Adrenal gland (tissue), 12 donors: ENCODE measurements around the gene PCGF2. TPM values are rescaled to one million over a fixed set of nuclear protein-coding genes. Genes with fewer than 3 reads are reported as not detected.
A peak's percentile ranks its signal among the peaks of the same experiment; 100 is the strongest.
"Not testable (repeated sequence)": the region's sequence is repeated elsewhere in the genome, so short reads cannot be mapped to it uniquely, and the experiment has no call there.

Source experiments
- DNase-seq, 7 donors: peaks; one replicate each; pipeline ENCODE4 v3.0.0-alpha.2; 2019 to 2020
- H3K27ac ChIP-seq, 5 donors: fragments of 200-600 bp; sonication (generic) in 4 of 5; 1 replicate in 3 of 5; 2 replicates in 2 of 5; pipeline versions ENCODE4 v1.5.1 to v1.8.0; 2016 to 2020; ENCODE audit warnings: mild to moderate bottlenecking in 1 of 5
- H3K27me3 ChIP-seq: fragments of 200-600 bp; 2 replicates; pipeline ENCODE4 v1.8.0; 2021
- H3K36me3 ChIP-seq, 2 donors: fragments of 200-600 bp; replicated peaks in 1 of 2; 1 replicate in 1 of 2; 2 replicates in 1 of 2; pipeline versions ENCODE4 v1.5.1 to v1.8.0; 2018 to 2022
- H3K4me1 ChIP-seq, 2 donors: fragments of 200-600 bp; replicated peaks in 1 of 2; 1 replicate in 1 of 2; 2 replicates in 1 of 2; pipeline versions ENCODE4 v1.5.1 to v1.8.0; 2018 to 2021
- H3K4me3 ChIP-seq, 4 donors: fragments of 200-600 bp; sonication (generic) in 3 of 4; one replicate each; pipeline ENCODE4 v1.5.1; 2016 to 2018
- H3K9me3 ChIP-seq, 3 donors: fragments of 200-600 bp; sonication (generic) in 1 of 3; replicated peaks in 1 of 3; 1 replicate in 2 of 3; 2 replicates in 1 of 3; pipeline versions ENCODE4 v1.5.1 to v1.8.0; 2016 to 2021
- POLR2A ChIP-seq, 2 donors: fragments of 450-650 bp; IDR thresholded peaks; one replicate each; pipeline ENCODE4 v1.6.1; 2017; ENCODE audit warnings: antibody characterized with exemption in 2 of 2, mild to moderate bottlenecking in 2 of 2, moderate library complexity in 1 of 2
- WGBS, 4 donors: extraction: QIAGEN DNeasy Blood & Tissue Kit in 2 of 4; methylation state at CpG; one replicate each; pipeline versions ENCODE4 v1.1.5 to v1.1.7; 2013 to 2017; 5-methylcytosine and 5-hydroxymethylcytosine counted together
- intact Hi-C, 2 donors: fragments of 100-400 bp; cut with DNase I; formaldehyde crosslinking; loops; one replicate each; pipeline versions ENCODE4 v1.14.1 to v1.15.0; 2022 to 2023
- polyA plus RNA-seq, 3 donors: library from polyadenylated mRNA; stranded (reverse); fragments of 200-250 nt in 2 of 3; fragments of 350-450 nt in 1 of 3; fragmentation: Illumina TruSeq in 1 of 3; extraction: RNeasy Lipid Tissue Mini Kit (QIAGEN cat#74804) in 1 of 3; gene quantifications; one replicate each; pipeline ENCODE4 v1.2.3, GENCODE V29; 2013 to 2014
- total RNA-seq, 9 donors: library from RNA; depleted of rRNA in 4 of 9; stranded (reverse); fragments of >200 nt in 4 of 9; fragments of 120-200 nt in 1 of 9; fragmentation: NEBNext Ultra II Directional in 1 of 9; extraction: Animal tissue kit (Norgen Biotek cat#: 25700) in 1 of 9; gene quantifications; one replicate each; pipeline versions ENCODE4 v1.1.0 to v1.2.4, GENCODE V29; 2013 to 2023
- TF ChIP-seq, protein P1 (sequence below), 6 experiments: fragments of 450-650 bp in 4 of 6; fragments of 200-600 bp in 2 of 6; sonication (generic) in 1 of 6; IDR thresholded peaks; 1 replicate in 5 of 6; 2 replicates in 1 of 6; pipeline versions ENCODE4 v1.5.1 to v1.8.0; 2016 to 2021; ENCODE audit warnings: antibody characterized with exemption in 6 of 6, mild to moderate bottlenecking in 2 of 6, moderate library complexity in 1 of 6
- donor health status: healthy with polysubstance abuse.
- donor health status: Bipolar disorder and iron deficiency.
- donor health status: DM: yes; HTN: yes; CAD: no.
- donor health status: DM: no; HTN: no; CAD: no.
- donor health status: DM: no; HTN: no; CAD: no.
- donor health status: DM: yes; HTN: yes; CAD: no.

The PCGF2 gene
- total and polyA plus RNA-seq, 12 donors: 7.4 to 233 (median 38.9) TPM

DNA sequence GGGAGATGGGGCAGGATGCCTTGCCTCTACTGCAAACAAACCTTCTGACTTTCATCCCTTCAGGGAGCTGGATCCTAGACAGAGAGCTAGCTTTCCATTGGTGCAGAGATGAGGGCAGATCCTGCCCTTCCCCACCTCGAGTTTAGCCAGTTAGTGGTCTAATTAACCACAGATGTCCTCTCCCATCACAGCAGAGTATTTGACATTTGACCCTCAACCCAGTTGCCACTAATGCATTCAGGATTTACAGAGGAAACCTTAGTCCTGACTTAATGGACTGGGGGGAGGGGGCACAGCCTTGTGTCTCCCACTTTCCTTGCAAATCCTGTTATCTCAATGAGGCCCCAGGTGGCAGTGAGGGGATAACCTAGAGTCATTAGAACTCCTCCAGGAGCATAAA, 41.0 kb upstream of the PCGF2 start:
- intact Hi-C loops: no loop called here
- Histone ChIP-seq H3K27me3 (no peaks in the 10 kb centered on the region), H3K27ac (no peak overlapping the region), H3K4me1 (peaks cover 7 to 32% of the 10 kb centered on the region in 2 donors), H3K36me3 (peaks cover 0 to 25% of the 10 kb centered on the region in 2 donors), H3K9me3 (no peaks in the 10 kb centered on the region), H3K4me3 (no peak overlapping the region)
- no peak for TF ChIP-seq POLR2A (IDR thresholded peaks at IDR 0.05)
- TF ChIP-seq, protein P1, sequence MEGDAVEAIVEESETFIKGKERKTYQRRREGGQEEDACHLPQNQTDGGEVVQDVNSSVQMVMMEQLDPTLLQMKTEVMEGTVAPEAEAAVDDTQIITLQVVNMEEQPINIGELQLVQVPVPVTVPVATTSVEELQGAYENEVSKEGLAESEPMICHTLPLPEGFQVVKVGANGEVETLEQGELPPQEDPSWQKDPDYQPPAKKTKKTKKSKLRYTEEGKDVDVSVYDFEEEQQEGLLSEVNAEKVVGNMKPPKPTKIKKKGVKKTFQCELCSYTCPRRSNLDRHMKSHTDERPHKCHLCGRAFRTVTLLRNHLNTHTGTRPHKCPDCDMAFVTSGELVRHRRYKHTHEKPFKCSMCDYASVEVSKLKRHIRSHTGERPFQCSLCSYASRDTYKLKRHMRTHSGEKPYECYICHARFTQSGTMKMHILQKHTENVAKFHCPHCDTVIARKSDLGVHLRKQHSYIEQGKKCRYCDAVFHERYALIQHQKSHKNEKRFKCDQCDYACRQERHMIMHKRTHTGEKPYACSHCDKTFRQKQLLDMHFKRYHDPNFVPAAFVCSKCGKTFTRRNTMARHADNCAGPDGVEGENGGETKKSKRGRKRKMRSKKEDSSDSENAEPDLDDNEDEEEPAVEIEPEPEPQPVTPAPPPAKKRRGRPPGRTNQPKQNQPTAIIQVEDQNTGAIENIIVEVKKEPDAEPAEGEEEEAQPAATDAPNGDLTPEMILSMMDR (IDR thresholded peaks at IDR 0.05): no peak
- DNase-seq: no peak
- 0 to 22% (median 4%) methylated on average over 1 of the region's 1 CpG for WGBS, 4 donors

DNA sequence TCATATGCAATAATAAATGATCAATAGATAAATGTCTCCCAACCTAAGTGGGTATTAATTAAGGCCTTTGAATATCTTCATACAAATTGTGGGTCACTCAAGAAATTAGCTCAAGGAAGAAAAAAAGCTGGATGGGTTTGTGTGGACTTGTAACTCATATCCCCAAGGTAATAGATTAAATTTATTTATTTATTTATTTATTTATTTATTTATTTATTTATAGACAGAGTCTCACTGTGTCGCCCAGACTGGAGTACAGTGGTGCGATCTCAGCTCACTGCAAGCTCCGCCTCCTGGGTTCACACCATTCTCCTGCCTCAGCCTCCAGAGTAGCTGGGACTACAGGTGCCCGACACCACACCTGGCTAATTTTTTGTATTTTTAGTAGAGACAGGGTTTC, 39.9 kb upstream of the PCGF2 start:
- H3K4me3 ChIP-seq, DNase-seq, intact Hi-C loops, H3K27ac ChIP-seq, H3K9me3 ChIP-seq, H3K27me3 ChIP-seq: not testable (repeated sequence)
- WGBS, 4 donors: 92 to 100% (median 97%) methylated on average over 4 of the region's 4 CpGs
- H3K4me1 ChIP-seq: peaks cover 7 to 29% of the 10 kb centered on the region in 2 donors
- peaks cover 0 to 36% of the 10 kb centered on the region in 2 donors for H3K36me3 ChIP-seq

DNA sequence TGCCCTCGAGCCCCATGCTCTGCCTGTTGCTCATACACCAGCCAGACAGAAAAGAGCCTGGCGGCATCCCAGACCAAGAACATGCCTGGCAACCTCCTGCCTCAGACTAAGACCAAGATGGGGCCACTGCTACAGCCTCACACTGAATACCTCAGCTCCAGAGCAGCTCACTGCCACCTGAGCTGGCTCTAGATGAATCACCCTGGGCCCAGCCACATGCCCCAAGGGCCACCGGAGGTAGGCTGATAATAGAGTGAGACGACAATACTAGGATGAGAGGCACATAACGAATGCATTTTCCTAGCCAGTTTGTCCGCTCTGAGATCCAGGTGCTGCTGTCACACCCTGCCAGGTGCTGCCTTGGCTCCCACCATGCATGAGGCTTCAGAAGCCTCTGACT, 38.2 kb upstream of the PCGF2 start:
- Histone ChIP-seq H3K36me3 (peaks cover 0 to 51% of the 10 kb centered on the region in 2 donors), H3K4me3 (no peak overlapping the region), H3K9me3 (no peaks in the 10 kb centered on the region), H3K4me1 (peaks cover 7 to 27% of the 10 kb centered on the region in 2 donors), H3K27ac (no peak overlapping the region), H3K27me3 (no peaks in the 10 kb centered on the region)
- TF ChIP-seq, protein P1 (IDR thresholded peaks at IDR 0.05): no peak
- TF ChIP-seq POLR2A (IDR thresholded peaks at IDR 0.05): no peak
- WGBS, 4 donors: 47 to 85% (median 62%) methylated on average over 2 to 6 of the region's 6 CpGs
- peak in 2 of 7 donors; percentile 40 to 42 for DNase-seq
- intact Hi-C loops: no loop called here

- Histone ChIP-seq H3K4me3 (no peak overlapping the region), H3K4me1 (peaks cover 0 to 10% of the 10 kb centered on the region in 2 donors), H3K36me3 (peaks cover 0 to 82% of the 10 kb centered on the region in 2 donors), H3K9me3 (no peaks in the 10 kb centered on the region), H3K27ac (no peak overlapping the region), H3K27me3 (no peaks in the 10 kb centered on the region)
- no peak for DNase-seq
- TF ChIP-seq, protein P1 (IDR thresholded peaks at IDR 0.05): no peak
- TF ChIP-seq POLR2A (IDR thresholded peaks at IDR 0.05): no peak
- intact Hi-C loops: no loop called here
- 74 to 80% (median 75%) methylated on average over 3 of the region's 3 CpGs for WGBS, 4 donors
These were observed 35.1 kb upstream of the PCGF2 start for GRCh38 chr17:38783227-38783626.

DNA sequence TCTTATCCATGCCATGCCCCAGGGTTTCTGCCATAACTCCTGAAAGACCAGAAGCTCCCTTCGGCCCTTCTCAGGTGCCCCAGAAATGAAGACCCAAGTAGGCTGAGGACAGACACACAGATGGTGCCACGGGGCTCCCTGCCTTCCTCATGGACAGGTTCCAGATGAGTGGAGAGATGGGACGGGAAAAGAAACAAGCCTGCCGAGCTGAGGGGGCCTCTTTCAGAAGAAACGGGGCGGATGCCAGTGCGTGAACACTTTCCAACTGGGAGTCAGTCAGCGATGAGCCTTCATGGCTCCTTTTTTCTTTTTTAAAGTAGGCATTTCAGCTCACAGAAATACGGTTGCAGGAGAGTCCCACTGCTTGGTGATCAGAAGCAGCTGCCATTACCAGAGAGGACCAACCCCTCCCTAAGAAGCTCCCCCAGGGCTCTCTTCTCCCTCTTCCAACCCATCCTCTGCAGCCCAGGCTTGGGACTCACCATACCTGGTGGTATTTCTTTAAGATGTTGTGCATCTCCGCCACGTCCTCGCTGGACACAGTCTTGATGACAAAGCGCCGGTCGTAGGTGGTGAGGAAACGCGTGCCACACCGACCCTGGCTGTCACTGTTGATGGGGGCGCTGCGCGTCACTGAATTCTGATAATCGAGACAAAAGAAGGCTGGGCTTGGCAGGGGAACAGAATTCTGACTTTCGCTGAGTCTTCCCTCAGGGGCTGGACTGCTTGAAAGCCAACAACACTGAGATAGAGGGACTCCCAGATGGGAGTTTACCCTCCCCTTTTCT, 32.0 kb upstream of the PCGF2 start:
- DNase-seq: no peak
- H3K9me3 ChIP-seq: no peaks in the 10 kb centered on the region
- TF ChIP-seq, protein P1 (IDR thresholded peaks at IDR 0.05): no peak
- no peak for TF ChIP-seq POLR2A (IDR thresholded peaks at IDR 0.05)
- no peaks in the 10 kb centered on the region for H3K27me3 ChIP-seq
- intact Hi-C loops: no loop called here
- no peak overlapping the region for H3K4me3 ChIP-seq
- H3K4me1 ChIP-seq: no peaks in the 10 kb centered on the region
- WGBS, 4 donors: 89 to 92% (median 89%) methylated on average over 23 of the region's 23 CpGs
- H3K36me3 ChIP-seq: peaks cover 0 to 98% of the 10 kb centered on the region in 2 donors
- H3K27ac ChIP-seq: no peak overlapping the region
